Measurements from ENCODE around the gene DIS3L2.
"Not testable (repeated sequence)": the region's sequence is repeated elsewhere in the genome, so short reads cannot be mapped to it uniquely, and the experiment has no call there.

The DIS3L2 gene

DNA sequence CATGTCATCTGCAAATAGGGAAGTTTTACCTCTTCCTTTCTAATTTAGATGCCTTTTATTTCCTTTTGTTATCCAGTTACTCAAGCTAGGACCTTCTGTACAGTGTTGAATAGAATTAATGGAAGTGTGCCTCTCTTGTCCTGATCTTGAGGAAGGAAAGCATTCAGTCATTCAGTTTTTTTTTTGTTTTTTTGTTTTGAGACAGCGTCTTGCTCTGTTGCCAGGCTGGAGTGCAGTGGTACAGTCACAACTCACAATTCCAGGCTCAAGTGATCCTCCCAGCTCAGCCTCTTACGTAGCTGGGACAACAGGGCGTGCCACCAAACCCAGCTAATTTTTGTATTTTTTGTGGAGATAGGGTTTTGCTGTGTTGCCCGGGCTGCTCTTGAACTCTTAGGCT, 213.1 kb downstream of the DIS3L2 start:
- TF ChIP-seq POLR2AphosphoS5 (IDR thresholded peaks at IDR 0.05; ENCODE audit: low read depth, low read length) (no peak), POLR2A (IDR thresholded peaks at IDR 0.05; ENCODE audit: low read depth, low read length) (no peak), TAF1 (IDR thresholded peaks at IDR 0.05; ENCODE audit: borderline replicate concordance, low read depth, low read length) (no peak)
- no peak for DNase-seq (ENCODE audit: insufficient read length)
- FAIRE-seq, result no peak

GRCh38 chr2:232176587-232176986, 215.1 kb downstream of the DIS3L2 start:
- DNase-seq (ENCODE audit: insufficient read length); FAIRE-seq: not testable (repeated sequence)

- no peak for TF ChIP-seq POLR2A (IDR thresholded peaks at IDR 0.05; ENCODE audit: low read depth, low read length)
- DNase-seq (ENCODE audit: insufficient read length) (no peak), FAIRE-seq (no peak)
Measured at GRCh38 chr2:232183279-232183678, 221.8 kb downstream of the DIS3L2 start.

DNA sequence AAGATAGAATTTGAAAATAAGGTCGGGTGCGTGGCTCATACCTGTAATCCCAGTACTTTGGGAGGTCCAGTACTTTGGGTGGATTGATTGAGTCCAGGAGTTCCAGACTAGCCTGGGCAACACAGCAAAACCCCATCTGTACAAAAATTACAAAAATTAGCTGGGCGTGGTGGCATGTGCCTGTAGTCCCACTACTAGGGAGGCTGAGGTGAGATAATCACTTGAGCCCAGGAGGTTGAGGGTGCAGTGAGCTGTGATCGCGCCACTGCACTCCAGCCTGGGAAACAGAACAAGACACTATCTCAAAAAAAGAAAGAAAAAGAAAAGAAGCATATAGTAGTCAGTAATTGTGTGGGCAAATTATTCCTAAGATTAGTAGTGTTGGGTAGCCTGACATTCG, 222.8 kb downstream of the DIS3L2 start:
- no peak for FAIRE-seq
- TF ChIP-seq POLR2AphosphoS5 (IDR thresholded peaks at IDR 0.05; ENCODE audit: low read depth, low read length), result no peak
- no peak for TF ChIP-seq TAF1 (IDR thresholded peaks at IDR 0.05; ENCODE audit: borderline replicate concordance, low read depth, low read length)
- no peak for TF ChIP-seq POLR2A (IDR thresholded peaks at IDR 0.05; ENCODE audit: low read depth, low read length)
- DNase-seq (ENCODE audit: insufficient read length), result no peak

DNA sequence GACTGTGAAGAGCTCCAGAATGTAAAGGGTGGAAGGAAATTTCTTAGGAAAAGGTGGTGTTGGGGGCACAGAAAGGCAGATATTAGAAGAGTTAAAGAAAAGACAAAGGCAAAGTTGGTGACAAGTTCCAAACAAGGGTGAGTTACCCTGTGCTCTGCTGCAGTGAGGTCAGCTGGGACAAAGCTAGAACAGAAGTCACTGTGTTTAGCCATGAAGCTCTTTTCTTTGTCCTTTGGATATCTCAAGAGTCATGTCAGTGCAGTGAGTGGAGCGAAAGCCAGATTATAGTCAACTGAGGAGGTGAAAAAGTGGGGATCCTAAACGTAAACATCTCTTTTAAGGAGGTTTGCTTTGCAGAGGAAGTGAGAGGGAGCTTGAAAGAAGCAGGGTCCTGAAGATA, 229.3 kb downstream of the DIS3L2 start:
- FAIRE-seq (no peak), DNase-seq (ENCODE audit: insufficient read length) (no peak)
- no peak for TF ChIP-seq POLR2AphosphoS5 (IDR thresholded peaks at IDR 0.05; ENCODE audit: low read depth, low read length)
- TF ChIP-seq TAF1 (IDR thresholded peaks at IDR 0.05; ENCODE audit: borderline replicate concordance, low read depth, low read length), result no peak
- no peak for TF ChIP-seq POLR2A (IDR thresholded peaks at IDR 0.05; ENCODE audit: low read depth, low read length)

DNA sequence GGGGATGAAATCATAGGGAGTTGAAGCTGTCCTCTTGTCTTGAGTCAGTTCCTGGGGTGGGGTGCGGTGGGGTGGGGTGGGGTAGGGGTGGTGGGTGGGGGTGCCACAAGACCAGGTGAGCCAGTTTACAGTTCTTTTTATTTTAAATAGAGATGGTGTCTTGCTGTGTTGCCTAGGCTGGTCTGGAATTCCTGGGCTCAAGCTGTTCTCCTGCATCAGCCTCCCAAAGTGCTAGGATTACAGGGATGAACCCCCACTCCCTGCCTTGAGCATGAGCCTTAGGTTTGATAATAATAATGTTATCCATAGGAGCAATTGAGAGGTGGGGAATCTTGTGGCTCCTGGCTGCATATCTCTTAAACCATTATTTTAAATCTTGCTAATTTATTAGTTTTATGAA, 234.0 kb downstream of the DIS3L2 start:
- TF ChIP-seq POLR2AphosphoS5 (IDR thresholded peaks at IDR 0.05; ENCODE audit: low read depth, low read length), result no peak
- TF ChIP-seq TAF1 (IDR thresholded peaks at IDR 0.05; ENCODE audit: borderline replicate concordance, low read depth, low read length), result no peak
- TF ChIP-seq POLR2A (IDR thresholded peaks at IDR 0.05; ENCODE audit: low read depth, low read length), result no peak
- no peak for FAIRE-seq
- no peak for DNase-seq (ENCODE audit: insufficient read length)

DNA sequence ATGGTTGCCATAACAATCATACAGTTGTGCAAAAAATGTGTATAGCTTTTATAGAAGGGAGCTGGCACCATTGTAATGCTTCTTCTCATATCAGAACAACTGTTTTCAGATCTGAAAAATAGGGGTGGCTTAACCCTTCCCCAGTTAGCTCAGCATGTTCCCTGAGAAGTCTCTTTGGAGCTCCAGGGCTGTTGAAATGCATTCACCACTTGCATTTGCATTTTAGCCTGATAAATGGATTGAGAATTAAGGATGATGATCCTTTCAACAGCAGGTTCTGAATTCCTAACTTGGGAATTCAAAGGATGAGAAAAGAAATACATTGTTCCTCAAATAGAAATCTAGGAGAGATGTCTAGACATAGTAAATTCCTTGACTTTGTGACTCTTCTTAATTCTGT, 235.3 kb downstream of the DIS3L2 start:
- FAIRE-seq, result no peak
- DNase-seq (ENCODE audit: insufficient read length), result no peak
- no peak for TF ChIP-seq POLR2A (IDR thresholded peaks at IDR 0.05; ENCODE audit: low read depth, low read length)
- TF ChIP-seq POLR2AphosphoS5 (IDR thresholded peaks at IDR 0.05; ENCODE audit: low read depth, low read length), result no peak
- no peak for TF ChIP-seq TAF1 (IDR thresholded peaks at IDR 0.05; ENCODE audit: borderline replicate concordance, low read depth, low read length)

- FAIRE-seq (peak; percentile 14), DNase-seq (ENCODE audit: insufficient read length) (no peak)
- TF ChIP-seq TAF1 (IDR thresholded peaks at IDR 0.05; ENCODE audit: borderline replicate concordance, low read depth, low read length) (no peak), POLR2A (IDR thresholded peaks at IDR 0.05; ENCODE audit: low read depth, low read length) (no peak), POLR2AphosphoS5 (IDR thresholded peaks at IDR 0.05; ENCODE audit: low read depth, low read length) (no peak)
Measured at GRCh38 chr2:232200195-232200594, 238.7 kb downstream of the DIS3L2 start.

DNA sequence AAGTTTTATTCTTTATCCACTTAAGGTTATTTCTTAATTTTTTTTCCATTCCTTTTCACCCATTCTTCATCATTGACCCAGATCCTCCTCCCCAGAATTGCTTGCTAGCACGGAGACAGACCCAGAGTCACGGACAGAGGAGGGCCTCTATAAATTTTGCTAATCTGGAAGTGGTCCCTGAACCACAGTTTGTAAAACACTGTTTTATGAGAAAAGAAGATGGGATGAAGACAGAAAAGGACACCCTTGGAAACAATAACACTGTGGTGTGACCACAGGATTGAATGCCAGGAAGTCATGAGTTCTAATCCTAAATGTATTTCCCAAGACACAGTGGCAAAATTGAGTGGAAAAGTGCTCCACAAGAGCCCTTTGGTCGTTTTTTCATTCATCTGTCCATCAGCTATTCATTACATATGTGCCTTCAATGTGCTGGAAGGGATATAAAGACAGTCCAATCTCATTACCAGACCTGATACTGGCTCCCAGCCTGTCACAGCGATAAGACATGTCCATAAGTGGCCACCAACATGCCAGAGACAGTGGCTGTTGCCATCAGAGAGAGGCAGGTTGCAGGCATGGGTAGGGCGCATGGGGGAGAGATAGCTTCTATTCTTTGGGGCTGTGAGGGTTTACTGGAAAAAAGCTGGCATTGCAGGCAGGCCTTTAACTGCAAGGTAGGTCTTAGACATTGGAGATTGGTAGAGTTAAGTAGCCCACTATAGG, 241.8 kb downstream of the DIS3L2 start:
- no peak for DNase-seq (ENCODE audit: insufficient read length)
- no peak for TF ChIP-seq TAF1 (IDR thresholded peaks at IDR 0.05; ENCODE audit: borderline replicate concordance, low read depth, low read length)
- TF ChIP-seq POLR2AphosphoS5 (IDR thresholded peaks at IDR 0.05; ENCODE audit: low read depth, low read length), result no peak
- TF ChIP-seq POLR2A (IDR thresholded peaks at IDR 0.05; ENCODE audit: low read depth, low read length), result no peak
- no peak for FAIRE-seq

DNA sequence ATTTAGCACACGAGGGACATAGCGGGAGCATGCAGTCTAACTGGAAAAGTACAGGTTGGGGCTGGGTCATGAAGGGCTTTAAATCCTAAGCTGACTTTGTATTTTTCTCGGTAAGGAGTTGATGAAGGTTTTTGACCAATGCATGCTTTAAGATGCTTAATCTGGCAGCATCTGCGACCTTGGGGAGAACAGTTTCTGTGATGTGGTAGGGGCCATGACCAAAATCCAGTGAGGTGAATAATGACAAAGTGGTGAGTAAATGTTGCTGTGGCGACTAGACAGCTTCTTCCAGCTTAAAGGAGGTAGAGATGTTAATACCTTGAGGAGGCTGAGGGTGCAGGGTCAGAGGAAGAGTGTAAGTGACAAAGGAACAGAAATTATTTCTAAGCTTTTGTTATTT, 242.4 kb downstream of the DIS3L2 start:
- DNase-seq (ENCODE audit: insufficient read length), result no peak
- no peak for FAIRE-seq
- no peak for TF ChIP-seq TAF1 (IDR thresholded peaks at IDR 0.05; ENCODE audit: borderline replicate concordance, low read depth, low read length)
- TF ChIP-seq POLR2AphosphoS5 (IDR thresholded peaks at IDR 0.05; ENCODE audit: low read depth, low read length), result no peak
- TF ChIP-seq POLR2A (IDR thresholded peaks at IDR 0.05; ENCODE audit: low read depth, low read length), result no peak

GRCh38 chr2:232204457-232204931, 243.0 kb downstream of the DIS3L2 start:
- FAIRE-seq, result no peak
- DNase-seq (ENCODE audit: insufficient read length), result no peak
- TF ChIP-seq POLR2AphosphoS5 (IDR thresholded peaks at IDR 0.05; ENCODE audit: low read depth, low read length) (no peak), POLR2A (IDR thresholded peaks at IDR 0.05; ENCODE audit: low read depth, low read length) (no peak)

GRCh38 chr2:232207174-232207573, 245.7 kb downstream of the DIS3L2 start:
- DNase-seq (ENCODE audit: insufficient read length), result no peak
- TF ChIP-seq TAF1 (IDR thresholded peaks at IDR 0.05; ENCODE audit: borderline replicate concordance, low read depth, low read length), result no peak
- TF ChIP-seq POLR2A (IDR thresholded peaks at IDR 0.05; ENCODE audit: low read depth, low read length), result no peak
- no peak for TF ChIP-seq POLR2AphosphoS5 (IDR thresholded peaks at IDR 0.05; ENCODE audit: low read depth, low read length)
- FAIRE-seq, result no peak

DNA sequence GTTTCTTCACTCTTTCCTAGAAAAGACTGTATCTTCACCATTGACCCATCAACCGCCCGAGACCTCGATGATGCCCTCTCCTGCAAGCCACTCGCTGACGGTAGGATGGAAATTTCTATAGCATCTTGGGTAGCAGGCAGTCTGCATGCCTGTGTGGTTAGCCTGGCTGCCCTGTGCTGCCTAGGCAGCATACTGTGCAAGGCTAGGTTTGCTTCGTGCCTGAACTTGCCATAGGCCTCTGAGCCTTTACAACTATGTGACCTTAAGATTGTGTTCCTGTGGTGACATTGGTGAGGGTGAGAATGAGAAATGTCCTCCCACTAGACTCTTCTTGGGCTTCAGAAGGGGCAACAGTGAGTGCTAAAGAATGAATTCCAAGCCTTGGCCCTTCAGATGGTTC, 248.8 kb downstream of the DIS3L2 start:
- FAIRE-seq (no peak), DNase-seq (ENCODE audit: insufficient read length) (no peak)
- no peak for TF ChIP-seq TAF1 (IDR thresholded peaks at IDR 0.05; ENCODE audit: borderline replicate concordance, low read depth, low read length)
- TF ChIP-seq POLR2A (IDR thresholded peaks at IDR 0.05; ENCODE audit: low read depth, low read length), result no peak
- no peak for TF ChIP-seq POLR2AphosphoS5 (IDR thresholded peaks at IDR 0.05; ENCODE audit: low read depth, low read length)

Measured in GM12892 (cell line).